LHCN-M2 (cell line): Measurements from ENCODE around the gene PRPF6. TPM values are rescaled to one million over a fixed set of nuclear protein-coding genes. Genes with fewer than 3 reads are reported as not detected.
"Not testable (repeated sequence)": the region's sequence is repeated elsewhere in the genome, so short reads cannot be mapped to it uniquely, and the experiment has no call there.

ENCODE experiments used
- DNase-seq: peaks from one replicate; pipeline ENCODE4 v3.0.0-alpha.2; 2012; ENCODE audit warnings: low read depth
- total RNA-seq: library from RNA; depleted of rRNA; stranded (reverse); fragments of >200 nt; gene quantifications from 2 replicates; pipeline ENCODE4 v1.2.3, GENCODE V29; 2014

PRPF6 gene
- total RNA-seq, 1 experiment from 2014 or later, result 60.4 TPM

- DNase-seq, result no peak
Measured at GRCh38 chr20:64011366-64011779, 30.4 kb downstream of the PRPF6 start.

GRCh38 chr20:64012385-64013154, 31.6 kb downstream of the PRPF6 start:
- not testable (repeated sequence) for DNase-seq

- no peak for DNase-seq
Measured at GRCh38 chr20:64015635-64016034, 34.7 kb downstream of the PRPF6 start.

GRCh38 chr20:64021124-64021975, 40.4 kb downstream of the PRPF6 start:
- no peak for DNase-seq

GRCh38 chr20:64022671-64023360, 41.9 kb downstream of the PRPF6 start:
- DNase-seq, result no peak

- no peak for DNase-seq
Measured at GRCh38 chr20:64023361-64024140, 42.6 kb downstream of the PRPF6 start.

- no peak for DNase-seq
Measured at GRCh38 chr20:64024141-64024990, 43.4 kb downstream of the PRPF6 start.

GRCh38 chr20:64025101-64025825, 44.3 kb downstream of the PRPF6 start:
- no peak for DNase-seq

- no peak for DNase-seq
Measured at GRCh38 chr20:64025826-64026412, 45.0 kb downstream of the PRPF6 start.

- DNase-seq, result no peak
Measured at GRCh38 chr20:64027981-64028685, 47.2 kb downstream of the PRPF6 start.

GRCh38 chr20:64029293-64030117, 48.6 kb downstream of the PRPF6 start:
- no peak for DNase-seq

GRCh38 chr20:64030371-64031134, 49.6 kb downstream of the PRPF6 start:
- DNase-seq, result no peak

- DNase-seq, result no peak
Measured at GRCh38 chr20:64031822-64032314, 50.9 kb downstream of the PRPF6 start.

- no peak for DNase-seq
Measured at GRCh38 chr20:64032706-64033624, 52.0 kb downstream of the PRPF6 start.

GRCh38 chr20:64033981-64034493, 53.1 kb downstream of the PRPF6 start:
- DNase-seq, result no peak
